Measurements from ENCODE around the gene PRIM2.
"Not testable (repeated sequence)": the region's sequence is repeated elsewhere in the genome, so short reads cannot be mapped to it uniquely, and the experiment has no call there.

The PRIM2 gene

DNA sequence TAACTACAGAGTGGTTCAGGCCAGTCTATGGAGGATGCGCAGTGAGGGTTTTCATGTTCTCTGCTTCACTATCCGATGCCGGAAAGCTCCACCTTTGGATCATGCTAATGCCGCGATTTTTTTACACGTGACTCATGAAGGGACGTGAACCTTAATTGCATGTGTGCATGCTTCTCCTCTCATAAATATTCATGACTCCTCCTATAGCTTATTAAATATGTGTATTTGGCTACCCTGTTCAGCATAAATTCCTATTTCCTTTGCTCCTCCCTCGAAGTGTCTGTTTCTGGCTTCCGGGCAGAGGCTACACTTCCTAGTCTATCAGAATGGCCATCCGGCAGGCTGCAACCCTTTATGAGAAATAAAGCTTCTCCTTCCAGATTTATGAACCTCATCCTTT lies 185.0 kb downstream of the PRIM2 start:
- DNase-seq (ENCODE audit: low read depth, low spot score), result not testable (repeated sequence)

DNA sequence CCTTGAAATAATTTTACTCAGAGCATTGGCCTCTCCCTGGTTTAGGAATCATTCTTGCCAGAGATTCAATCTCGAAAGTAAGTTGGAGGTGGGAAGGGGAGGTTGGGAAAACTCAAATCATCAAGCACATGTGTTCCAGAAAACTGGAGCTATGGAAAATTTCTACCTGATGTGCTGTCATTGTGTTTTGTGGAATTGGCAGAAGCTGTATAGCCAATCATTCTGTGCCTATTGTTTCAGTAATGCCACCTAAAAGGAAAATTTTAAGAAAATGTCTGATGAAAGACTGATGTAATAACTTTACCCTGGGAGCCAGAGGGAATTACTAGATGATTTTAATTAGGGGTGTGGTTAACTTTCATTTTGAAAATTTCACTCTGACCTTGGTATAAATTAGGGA lies 187.8 kb downstream of the PRIM2 start:
- not testable (repeated sequence) for DNase-seq (ENCODE audit: low read depth, low spot score)

GRCh38 chr6:57510390-57510789 lies 193.0 kb downstream of the PRIM2 start:
- DNase-seq (ENCODE audit: low read depth, low spot score), result not testable (repeated sequence)

GRCh38 chr6:57515171-57515570 lies 197.7 kb downstream of the PRIM2 start:
- DNase-seq (ENCODE audit: low read depth, low spot score), result not testable (repeated sequence)

GRCh38 chr6:57515845-57516244 lies 198.4 kb downstream of the PRIM2 start:
- DNase-seq (ENCODE audit: low read depth, low spot score), result not testable (repeated sequence)

- DNase-seq (ENCODE audit: low read depth, low spot score), result not testable (repeated sequence)
Observed at GRCh38 chr6:57516776-57517175, 199.3 kb downstream of the PRIM2 start.

DNA sequence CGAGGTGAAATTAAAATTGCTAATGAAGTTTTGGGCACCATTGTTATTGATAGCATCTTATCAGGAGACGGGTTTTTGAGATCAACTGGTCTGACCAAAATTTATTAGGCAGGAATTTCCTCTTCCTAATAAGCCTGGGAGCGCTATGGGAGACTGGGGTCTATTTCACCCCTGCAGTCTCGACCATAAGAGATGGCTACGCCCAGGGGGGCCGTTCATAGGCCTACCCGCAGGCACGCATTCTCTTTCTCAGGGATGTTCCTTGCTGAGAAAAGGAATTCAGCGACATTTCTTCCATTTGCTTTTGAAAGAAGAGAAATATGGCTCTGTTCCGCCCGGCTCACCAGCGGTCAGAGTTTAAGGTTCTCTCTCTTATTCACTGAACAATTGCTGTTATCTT lies 201.8 kb downstream of the PRIM2 start:
- not testable (repeated sequence) for DNase-seq (ENCODE audit: low read depth, low spot score)

DNA sequence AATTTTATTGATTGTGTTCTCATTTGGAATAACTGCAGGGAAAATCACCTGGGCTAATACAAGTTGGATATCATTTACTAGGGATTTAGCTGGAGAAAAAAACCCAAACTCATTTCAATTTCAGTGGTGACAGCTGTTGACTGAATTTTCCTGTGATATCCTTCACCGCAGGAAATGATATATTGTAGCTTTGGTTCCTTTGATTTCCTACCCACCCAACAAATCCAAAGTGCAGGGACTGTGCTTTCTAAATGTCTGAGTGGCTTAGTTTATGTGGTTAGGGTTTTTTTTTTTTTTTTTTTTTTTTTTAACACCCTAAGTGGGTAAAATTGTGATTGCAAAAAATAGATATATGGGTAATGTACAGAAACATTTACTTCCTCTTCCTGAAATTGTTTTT lies 203.7 kb downstream of the PRIM2 start:
- DNase-seq (ENCODE audit: low read depth, low spot score), result not testable (repeated sequence)

DNA sequence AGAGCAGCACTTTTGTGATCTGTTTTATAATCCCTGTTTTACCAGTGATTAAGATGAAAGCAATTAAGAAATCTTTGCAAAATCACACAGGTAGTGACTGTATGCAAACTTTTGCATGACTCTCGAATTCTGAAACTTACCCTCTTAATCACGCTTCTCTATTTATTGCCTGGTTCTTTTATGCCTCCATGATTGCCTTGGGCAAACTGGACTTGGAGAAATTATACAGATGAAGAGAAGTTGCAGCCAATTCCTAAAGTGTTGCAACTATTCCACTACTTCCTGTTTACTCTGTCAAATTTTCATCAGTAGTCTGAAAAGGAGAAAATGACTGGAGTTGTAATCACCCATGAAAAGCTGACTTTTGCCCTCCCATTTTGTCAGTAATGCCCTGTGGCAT lies 205.8 kb downstream of the PRIM2 start:
- DNase-seq (ENCODE audit: low read depth, low spot score), result not testable (repeated sequence)

GRCh38 chr6:57529755-57530154 lies 212.3 kb downstream of the PRIM2 start:
- not testable (repeated sequence) for DNase-seq (ENCODE audit: low read depth, low spot score)

GRCh38 chr6:57532660-57533059 lies 215.2 kb downstream of the PRIM2 start:
- not testable (repeated sequence) for DNase-seq (ENCODE audit: low read depth, low spot score)

DNA sequence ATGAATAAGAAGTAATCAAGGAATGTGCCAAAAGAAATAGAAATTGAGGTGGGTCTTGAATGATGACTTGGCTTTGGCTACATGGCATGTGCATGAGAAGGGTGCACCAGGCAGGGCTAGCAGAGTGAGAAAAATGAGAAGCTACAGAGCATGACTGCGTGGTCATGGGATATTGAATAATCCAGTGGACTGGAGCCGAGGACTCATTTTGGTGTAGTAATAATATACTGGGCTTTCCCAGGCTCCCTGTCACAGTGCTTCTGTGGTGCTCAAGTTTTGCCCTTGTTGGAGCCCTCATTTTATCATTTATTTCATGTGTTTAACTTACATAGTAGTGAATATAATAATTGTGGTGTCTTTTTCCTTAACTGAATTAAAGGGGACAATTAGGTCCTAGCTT lies 217.7 kb downstream of the PRIM2 start:
- DNase-seq (ENCODE audit: low read depth, low spot score), result not testable (repeated sequence)

DNA sequence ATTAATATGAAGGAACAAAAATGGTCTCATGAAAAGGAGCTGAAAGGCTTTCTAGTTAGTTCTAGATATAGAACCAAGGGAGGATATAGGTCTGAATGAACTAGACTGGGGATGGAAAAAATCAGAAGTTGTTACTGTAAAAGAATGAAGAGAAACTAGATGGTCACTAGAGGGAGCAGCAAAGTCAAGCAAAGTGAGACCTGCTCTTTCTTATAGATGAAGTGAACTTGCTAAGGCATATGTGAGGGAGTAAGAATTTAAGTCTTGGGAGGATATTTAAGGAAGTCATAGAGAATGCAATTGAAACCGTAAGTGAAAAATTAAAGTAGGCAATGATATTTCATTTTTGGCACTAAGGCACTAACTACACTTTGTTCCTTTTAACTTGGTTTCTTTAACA lies 218.6 kb downstream of the PRIM2 start:
- DNase-seq (ENCODE audit: low read depth, low spot score), result not testable (repeated sequence)

DNA sequence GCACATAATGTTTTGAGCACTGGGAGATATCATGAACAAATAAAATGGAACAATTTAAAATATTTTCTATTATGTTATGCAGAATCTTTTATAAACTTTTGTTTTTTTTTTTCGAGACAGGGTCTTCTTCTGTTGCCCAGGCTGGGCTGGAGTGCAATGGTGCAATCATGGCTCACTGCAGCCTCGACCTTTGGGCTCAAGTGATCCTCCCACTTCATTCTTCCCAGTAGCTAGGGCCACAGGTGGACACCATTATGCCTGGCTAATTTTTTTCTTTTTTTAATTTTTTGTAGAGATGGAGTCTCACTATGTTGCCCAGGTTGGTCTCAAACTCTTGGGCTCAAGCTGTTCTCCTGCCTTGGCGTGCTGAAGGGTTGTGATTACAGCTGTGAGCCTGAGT lies 220.5 kb downstream of the PRIM2 start:
- DNase-seq (ENCODE audit: low read depth, low spot score), result not testable (repeated sequence)

- not testable (repeated sequence) for DNase-seq (ENCODE audit: low read depth, low spot score)
Observed at GRCh38 chr6:57551961-57552360, 234.5 kb downstream of the PRIM2 start.

DNA sequence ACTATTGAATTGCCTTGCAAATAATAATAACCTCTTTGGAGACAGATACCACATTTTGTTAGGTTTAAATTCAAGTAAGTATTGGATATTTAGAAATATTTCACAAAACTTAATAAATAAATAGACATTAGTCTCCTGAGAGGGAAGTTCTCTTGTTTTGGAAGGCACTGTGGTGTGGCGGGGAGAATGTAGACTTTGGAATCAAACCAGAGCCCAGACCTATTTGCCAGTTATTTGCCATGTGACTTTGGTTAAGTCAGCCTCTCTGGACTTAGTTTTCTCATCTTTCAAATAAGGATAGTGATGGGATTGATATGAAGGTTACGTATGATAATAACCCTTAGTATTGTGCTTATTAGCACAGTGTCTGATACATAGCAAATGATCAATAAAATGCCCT lies 240.4 kb downstream of the PRIM2 start:
- DNase-seq (ENCODE audit: low read depth, low spot score), result not testable (repeated sequence)

- not testable (repeated sequence) for DNase-seq (ENCODE audit: low read depth, low spot score)
Observed at GRCh38 chr6:57559170-57559569, 241.7 kb downstream of the PRIM2 start.

GRCh38 chr6:57562233-57562632 lies 244.8 kb downstream of the PRIM2 start:
- DNase-seq (ENCODE audit: low read depth, low spot score), result not testable (repeated sequence)

GRCh38 chr6:57572119-57572518 lies 254.7 kb downstream of the PRIM2 start:
- not testable (repeated sequence) for DNase-seq (ENCODE audit: low read depth, low spot score)

- not testable (repeated sequence) for DNase-seq (ENCODE audit: low read depth, low spot score)
Observed at GRCh38 chr6:57572844-57573243, 255.4 kb downstream of the PRIM2 start.

DNA sequence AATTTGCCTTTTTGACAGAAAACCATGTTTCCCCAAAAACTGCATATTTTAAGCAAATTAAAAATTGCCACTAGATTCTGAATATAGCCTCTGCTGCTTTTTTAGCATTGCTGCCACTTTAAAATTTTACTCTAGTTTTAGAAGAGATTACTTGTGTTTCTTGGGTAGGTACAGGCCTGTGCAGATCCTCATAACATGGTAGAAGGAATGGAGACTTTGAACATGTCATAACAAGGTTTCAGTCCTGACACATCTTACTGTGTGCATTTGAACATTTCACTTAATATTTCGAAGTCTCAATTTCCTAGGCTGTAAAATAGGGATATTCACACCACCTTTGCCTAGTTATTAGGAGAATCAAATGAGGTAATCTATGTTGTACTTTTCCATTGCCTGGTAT lies 259.6 kb downstream of the PRIM2 start:
- not testable (repeated sequence) for DNase-seq (ENCODE audit: low read depth, low spot score)

GRCh38 chr6:57579489-57579888 lies 262.1 kb downstream of the PRIM2 start:
- not testable (repeated sequence) for DNase-seq (ENCODE audit: low read depth, low spot score)

- DNase-seq (ENCODE audit: low read depth, low spot score), result not testable (repeated sequence)
Observed at GRCh38 chr6:57581586-57581985, 264.2 kb downstream of the PRIM2 start.

DNA sequence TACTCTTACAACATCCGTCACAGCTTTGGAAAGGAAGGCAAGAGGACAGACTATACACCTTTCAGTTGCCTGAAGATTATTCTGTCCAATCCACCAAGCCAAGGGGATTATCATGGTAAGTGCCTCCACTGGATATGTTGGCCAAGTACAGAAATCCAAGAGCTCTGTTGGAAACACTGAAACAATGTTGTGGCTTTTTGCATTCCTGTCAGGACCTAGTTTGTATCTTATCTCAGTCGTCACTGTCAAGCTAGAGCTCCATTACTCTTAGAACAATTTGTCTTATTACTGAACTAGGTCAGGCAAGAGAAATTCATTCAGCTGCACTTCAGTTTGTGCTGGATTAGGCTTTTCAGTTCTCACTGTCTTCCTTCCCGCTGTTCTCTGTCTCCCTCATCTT lies 283.7 kb downstream of the PRIM2 start:
- DNase-seq (ENCODE audit: low read depth, low spot score), result not testable (repeated sequence)
